ENCODE measurements around the gene UBXN1.
"Not testable (repeated sequence)": the region's sequence is repeated elsewhere in the genome, so short reads cannot be mapped to it uniquely, and the experiment has no call there.

UBXN1 gene

DNA sequence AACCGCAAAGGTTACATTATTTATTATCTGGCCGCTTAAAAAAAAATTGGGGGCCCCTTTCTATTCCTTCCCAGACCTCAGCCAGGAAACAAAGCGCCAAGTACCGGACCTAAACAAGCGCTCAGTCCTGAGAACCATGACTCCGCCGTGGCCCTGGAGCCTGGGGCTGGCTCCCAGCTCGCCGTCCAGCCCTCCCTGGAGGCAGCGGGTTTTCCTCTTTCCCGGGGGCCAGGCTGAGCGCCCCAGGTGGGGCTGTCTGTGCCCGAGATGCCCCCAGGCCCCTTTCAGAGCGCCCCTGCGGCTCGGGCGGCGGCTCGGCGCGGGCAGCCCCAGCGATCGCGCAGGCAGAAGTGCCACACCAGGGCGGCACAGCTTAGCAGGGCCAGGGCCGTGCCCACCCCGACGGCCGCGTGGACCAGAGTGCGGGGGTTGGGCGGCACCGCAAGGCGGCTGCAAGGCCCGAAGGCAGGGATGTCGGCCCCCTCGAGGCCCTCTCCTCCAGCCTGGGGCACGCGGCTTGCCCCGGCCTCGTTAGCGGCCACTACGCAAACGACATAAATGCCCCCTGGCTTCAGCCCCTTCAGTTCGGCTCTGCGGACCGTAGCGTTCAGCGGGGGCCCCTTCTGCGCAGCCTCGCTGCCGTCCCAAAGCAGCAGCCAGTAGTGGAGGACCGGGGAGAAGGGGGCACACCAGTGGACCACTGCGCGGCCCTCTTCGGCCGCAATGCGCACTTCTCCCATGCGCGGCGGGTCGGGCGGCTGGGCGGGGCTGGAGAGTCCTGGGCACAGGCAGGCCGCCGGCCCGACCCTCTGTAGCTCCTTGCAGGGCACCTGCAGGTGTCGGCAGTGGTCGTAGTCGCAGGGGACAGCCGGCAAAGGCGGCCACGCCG, 8.9 kb upstream of the UBXN1 start:
- H3K4me3 ChIP-seq (ENCODE audit: low read depth, low read length) = no peak overlapping the region
- no peak for DNase-seq (ENCODE audit: low read depth)
- TF ChIP-seq, protein P1, sequence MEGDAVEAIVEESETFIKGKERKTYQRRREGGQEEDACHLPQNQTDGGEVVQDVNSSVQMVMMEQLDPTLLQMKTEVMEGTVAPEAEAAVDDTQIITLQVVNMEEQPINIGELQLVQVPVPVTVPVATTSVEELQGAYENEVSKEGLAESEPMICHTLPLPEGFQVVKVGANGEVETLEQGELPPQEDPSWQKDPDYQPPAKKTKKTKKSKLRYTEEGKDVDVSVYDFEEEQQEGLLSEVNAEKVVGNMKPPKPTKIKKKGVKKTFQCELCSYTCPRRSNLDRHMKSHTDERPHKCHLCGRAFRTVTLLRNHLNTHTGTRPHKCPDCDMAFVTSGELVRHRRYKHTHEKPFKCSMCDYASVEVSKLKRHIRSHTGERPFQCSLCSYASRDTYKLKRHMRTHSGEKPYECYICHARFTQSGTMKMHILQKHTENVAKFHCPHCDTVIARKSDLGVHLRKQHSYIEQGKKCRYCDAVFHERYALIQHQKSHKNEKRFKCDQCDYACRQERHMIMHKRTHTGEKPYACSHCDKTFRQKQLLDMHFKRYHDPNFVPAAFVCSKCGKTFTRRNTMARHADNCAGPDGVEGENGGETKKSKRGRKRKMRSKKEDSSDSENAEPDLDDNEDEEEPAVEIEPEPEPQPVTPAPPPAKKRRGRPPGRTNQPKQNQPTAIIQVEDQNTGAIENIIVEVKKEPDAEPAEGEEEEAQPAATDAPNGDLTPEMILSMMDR (IDR thresholded peaks at IDR 0.05; ENCODE audit: insufficient read depth, low read depth, low read length, missing control alignments) = no peak

DNA sequence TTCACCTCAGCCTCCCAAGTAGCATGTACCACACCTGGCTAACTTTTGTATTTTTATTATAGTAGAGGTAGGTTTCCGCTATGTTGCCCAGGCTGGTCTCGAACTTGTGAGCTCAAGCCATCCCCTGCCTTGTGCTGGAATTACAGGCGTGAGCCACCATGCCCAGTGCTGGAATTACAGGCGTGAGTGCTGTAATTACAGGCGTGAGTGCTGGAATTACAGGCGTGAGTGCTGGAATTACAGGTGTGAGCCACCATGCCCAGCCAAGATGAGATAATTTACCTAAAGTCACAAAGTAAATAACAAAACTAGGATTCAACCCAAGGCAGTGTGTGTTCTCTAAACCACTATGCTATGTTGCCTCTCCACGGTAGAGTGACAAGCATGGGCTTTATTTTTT, 3.6 kb upstream of the UBXN1 start:
- no peak overlapping the region for H3K4me3 ChIP-seq (ENCODE audit: low read depth, low read length)
- DNase-seq (ENCODE audit: low read depth) = no peak
- TF ChIP-seq, protein P1 (IDR thresholded peaks at IDR 0.05; ENCODE audit: insufficient read depth, low read depth, low read length, missing control alignments) = no peak

DNA sequence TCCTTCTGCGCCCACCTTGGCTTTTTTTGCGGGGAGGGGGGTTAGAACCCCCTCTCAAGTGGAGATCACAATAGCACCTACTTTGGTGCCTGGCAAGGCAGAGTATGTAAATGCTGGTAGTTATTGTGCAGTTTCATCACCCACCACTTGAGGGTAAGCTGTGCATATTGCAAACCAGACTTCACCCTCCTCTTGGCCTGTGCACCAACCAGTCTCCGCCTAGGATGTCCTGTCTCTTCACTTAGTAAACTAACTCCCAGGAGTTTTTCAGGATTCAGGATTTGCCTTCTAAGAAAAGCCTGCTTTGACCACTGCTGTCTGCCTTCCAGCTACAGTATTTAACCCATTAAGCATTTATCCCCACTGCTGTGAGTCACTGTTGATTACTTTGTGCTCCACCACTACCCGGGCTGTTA, 2.0 kb upstream of the UBXN1 start:
- peak; percentile 82 for DNase-seq (ENCODE audit: low read depth)
- H3K4me3 ChIP-seq (ENCODE audit: low read depth, low read length) = no peak overlapping the region
- TF ChIP-seq, protein P1 (IDR thresholded peaks at IDR 0.05; ENCODE audit: insufficient read depth, low read depth, low read length, missing control alignments) = peak; percentile 69

DNA sequence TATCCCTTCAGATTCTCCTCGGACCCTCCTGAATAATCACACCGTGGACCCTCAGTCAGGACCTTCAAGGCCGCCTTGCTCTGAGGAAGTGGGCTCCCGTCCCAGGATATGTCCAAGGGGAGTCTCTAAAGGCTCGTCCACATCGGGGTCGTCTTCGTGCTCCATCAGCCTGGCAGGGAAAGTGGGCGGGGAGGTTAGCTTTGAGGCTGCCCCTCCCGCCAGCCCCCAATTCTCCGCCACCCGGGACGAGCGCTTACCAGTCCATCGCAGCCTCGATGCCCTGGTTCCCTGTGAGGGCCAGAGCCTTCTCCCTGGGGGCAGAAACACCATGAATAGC, 472 bp downstream of the UBXN1 start:
- TF ChIP-seq, protein P1 (IDR thresholded peaks at IDR 0.05; ENCODE audit: insufficient read depth, low read depth, low read length, missing control alignments) = no peak
- peak overlapping the region; percentile 88 for H3K4me3 ChIP-seq (ENCODE audit: low read depth, low read length)
- DNase-seq (ENCODE audit: low read depth) = no peak

DNA sequence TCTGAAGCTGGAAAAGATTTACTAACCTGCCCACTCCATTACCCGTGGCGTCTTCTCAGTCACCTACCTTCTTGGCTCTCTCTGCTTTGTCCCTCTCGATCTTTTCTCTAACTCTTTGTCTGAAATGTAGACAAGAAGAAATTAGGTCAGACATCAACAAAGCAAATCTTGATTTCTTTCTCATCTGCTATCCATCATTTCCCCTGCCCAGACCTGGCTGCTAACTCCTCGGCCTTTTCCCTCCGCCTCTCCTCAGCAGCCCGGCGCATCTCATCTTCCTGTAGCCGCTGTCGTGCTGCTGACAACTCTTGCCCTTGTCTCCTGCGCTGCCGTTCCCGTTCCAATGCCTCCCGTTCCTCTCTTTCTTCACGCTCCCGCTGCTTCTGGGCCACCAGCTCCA, 1.2 kb downstream of the UBXN1 start:
- TF ChIP-seq, protein P1 (IDR thresholded peaks at IDR 0.05; ENCODE audit: insufficient read depth, low read depth, low read length, missing control alignments) = no peak
- peak overlapping the region; percentile 88 for H3K4me3 ChIP-seq (ENCODE audit: low read depth, low read length)
- DNase-seq (ENCODE audit: low read depth) = no peak

DNA sequence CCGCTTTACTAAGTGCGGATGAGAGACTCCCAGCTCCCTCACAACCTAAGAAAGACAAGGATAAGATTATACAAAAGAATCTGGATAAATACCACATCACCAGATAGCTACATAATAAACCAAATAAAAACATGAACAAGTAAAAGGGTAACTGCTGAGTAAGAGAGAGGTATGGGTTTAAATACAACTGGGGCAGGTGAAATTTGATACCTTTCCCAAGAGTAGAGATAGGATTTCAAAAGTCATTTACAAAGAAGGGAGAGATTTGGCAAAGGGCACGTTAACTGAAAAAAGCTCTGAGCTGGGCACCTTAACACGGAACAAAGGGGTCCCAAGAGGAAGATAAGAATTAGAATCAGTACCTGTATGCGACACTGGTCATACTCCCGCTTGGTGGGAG, 1.7 kb downstream of the UBXN1 start:
- H3K4me3 ChIP-seq (ENCODE audit: low read depth, low read length) = no peak overlapping the region
- DNase-seq (ENCODE audit: low read depth) = no peak
- TF ChIP-seq, protein P1 (IDR thresholded peaks at IDR 0.05; ENCODE audit: insufficient read depth, low read depth, low read length, missing control alignments) = no peak

DNA sequence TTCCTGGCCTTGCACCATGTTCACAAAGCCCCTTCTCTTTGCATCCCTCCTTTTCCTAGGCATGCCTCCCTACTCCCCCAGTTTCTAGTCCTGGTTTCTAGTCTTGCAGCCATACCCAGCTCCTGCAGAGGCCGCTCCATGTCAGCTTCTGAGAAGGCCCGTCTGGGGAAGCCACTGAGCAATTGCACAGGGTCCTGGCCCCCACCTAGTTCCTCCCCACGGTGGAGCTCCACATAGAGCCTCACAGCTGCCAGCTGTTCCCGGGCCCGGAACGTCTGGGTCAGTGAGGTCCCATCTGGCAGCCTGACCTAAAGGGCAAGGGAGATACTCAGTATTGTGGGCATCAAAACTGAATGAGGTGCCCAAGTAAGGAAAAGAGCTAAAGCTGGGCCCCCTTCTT, 2.2 kb downstream of the UBXN1 start:
- no peak overlapping the region for H3K4me3 ChIP-seq (ENCODE audit: low read depth, low read length)
- TF ChIP-seq, protein P1 (IDR thresholded peaks at IDR 0.05; ENCODE audit: insufficient read depth, low read depth, low read length, missing control alignments) = no peak
- no peak for DNase-seq (ENCODE audit: low read depth)

DNA sequence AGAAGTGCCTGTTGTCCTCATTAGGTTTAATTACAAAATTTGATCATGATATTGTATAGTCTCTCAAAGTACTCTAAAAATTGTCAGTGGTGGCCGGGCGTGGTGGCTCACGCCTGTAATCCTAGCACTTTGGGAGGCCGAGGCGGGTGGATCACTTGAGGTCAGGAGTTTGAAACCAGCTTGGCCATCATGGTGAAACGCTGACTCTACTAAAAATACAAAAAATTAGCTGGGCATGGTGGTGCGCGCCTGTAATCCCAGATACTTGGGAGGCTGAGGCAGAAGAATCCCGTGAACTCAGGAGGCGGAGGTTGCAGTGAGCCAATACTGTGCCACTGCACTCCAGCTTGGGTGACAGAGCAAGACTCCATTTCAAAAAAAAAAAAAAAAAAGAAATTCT, 3.5 kb downstream of the UBXN1 start:
- not testable (repeated sequence) for H3K4me3 ChIP-seq (ENCODE audit: low read depth, low read length); DNase-seq (ENCODE audit: low read depth)
